ENCODE results near the gene C5orf15. TPM values are rescaled to one million over a fixed set of nuclear protein-coding genes. Genes with fewer than 3 reads are reported as not detected.

Gene C5orf15
- polyA plus RNA-seq, 1 donor from 2014 or later, result 72.3 TPM

GRCh38 chr5:133962131-133962530 lies 6.3 kb downstream of the C5orf15 start:
- TF ChIP-seq RAD21 (conservative IDR thresholded peaks at IDR 0.05) (no peak), EP300 (conservative IDR thresholded peaks at IDR 0.05; ENCODE audit: poor library complexity, severe bottlenecking) (no peak), EZH2 (IDR thresholded peaks at IDR 0.05; ENCODE audit: borderline replicate concordance, insufficient read depth, low read length, poor library complexity, severe bottlenecking) (no peak), MXI1 (conservative IDR thresholded peaks at IDR 0.05; ENCODE audit: poor library complexity, severe bottlenecking) (no peak)
- TF ChIP-seq, protein P1, sequence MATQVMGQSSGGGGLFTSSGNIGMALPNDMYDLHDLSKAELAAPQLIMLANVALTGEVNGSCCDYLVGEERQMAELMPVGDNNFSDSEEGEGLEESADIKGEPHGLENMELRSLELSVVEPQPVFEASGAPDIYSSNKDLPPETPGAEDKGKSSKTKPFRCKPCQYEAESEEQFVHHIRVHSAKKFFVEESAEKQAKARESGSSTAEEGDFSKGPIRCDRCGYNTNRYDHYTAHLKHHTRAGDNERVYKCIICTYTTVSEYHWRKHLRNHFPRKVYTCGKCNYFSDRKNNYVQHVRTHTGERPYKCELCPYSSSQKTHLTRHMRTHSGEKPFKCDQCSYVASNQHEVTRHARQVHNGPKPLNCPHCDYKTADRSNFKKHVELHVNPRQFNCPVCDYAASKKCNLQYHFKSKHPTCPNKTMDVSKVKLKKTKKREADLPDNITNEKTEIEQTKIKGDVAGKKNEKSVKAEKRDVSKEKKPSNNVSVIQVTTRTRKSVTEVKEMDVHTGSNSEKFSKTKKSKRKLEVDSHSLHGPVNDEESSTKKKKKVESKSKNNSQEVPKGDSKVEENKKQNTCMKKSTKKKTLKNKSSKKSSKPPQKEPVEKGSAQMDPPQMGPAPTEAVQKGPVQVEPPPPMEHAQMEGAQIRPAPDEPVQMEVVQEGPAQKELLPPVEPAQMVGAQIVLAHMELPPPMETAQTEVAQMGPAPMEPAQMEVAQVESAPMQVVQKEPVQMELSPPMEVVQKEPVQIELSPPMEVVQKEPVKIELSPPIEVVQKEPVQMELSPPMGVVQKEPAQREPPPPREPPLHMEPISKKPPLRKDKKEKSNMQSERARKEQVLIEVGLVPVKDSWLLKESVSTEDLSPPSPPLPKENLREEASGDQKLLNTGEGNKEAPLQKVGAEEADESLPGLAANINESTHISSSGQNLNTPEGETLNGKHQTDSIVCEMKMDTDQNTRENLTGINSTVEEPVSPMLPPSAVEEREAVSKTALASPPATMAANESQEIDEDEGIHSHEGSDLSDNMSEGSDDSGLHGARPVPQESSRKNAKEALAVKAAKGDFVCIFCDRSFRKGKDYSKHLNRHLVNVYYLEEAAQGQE (IDR thresholded peaks at IDR 0.05; ENCODE audit: borderline replicate concordance), result no peak
- H3K4me3 ChIP-seq (ENCODE audit: low read length), result no peak overlapping the region
- no peaks in the 10 kb centered on the region for H3K9me2 ChIP-seq (ENCODE audit: insufficient read depth, low read length)
- H3K79me2 ChIP-seq (replicated peaks; ENCODE audit: insufficient read depth, low read length), result peaks cover 52% of the 10 kb centered on the region
- no peaks in the 10 kb centered on the region for H3K36me3 ChIP-seq (ENCODE audit: insufficient read depth, low read length)
- H3K9me3 ChIP-seq (ENCODE audit: low read length), result no peaks in the 10 kb centered on the region
- H3K4me2 ChIP-seq (ENCODE audit: low read length), result no peak overlapping the region
- H3K27me3 ChIP-seq (ENCODE audit: insufficient read depth, low read depth, low read length), result no peaks in the 10 kb centered on the region
- no peaks in the 10 kb centered on the region for H3F3A ChIP-seq (ENCODE audit: insufficient read depth, low read length, poor library complexity, severe bottlenecking)
- no peak overlapping the region for H2AFZ ChIP-seq (ENCODE audit: low read depth, low read length)
- no peak overlapping the region for H3K27ac ChIP-seq (ENCODE audit: low read length)
- H4K20me1 ChIP-seq (ENCODE audit: insufficient read depth), result no peaks in the 10 kb centered on the region
- no peak overlapping the region for H3K9ac ChIP-seq (ENCODE audit: low read length)

DNA sequence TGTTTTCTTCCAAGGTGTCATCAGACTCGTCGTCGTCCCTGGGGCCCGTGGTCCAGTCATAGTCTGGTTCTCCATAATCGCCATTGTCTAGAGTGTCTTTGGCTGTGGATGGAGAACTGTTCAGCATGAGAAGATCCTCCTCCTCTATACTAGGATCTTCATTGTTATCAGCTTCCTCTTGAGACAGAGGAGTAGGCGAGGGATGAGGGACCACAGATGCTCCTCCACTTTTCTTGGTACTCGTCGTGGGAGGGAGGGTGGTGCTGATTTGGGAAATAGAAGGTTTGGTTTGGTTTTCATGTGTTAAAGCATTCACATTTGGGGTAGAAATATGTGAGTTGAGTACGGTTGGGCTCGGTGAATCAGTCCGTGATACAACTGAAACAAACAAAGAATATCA lies 8.8 kb downstream of the C5orf15 start:
- no peak overlapping the region for H3K27ac ChIP-seq (ENCODE audit: low read length)
- no peaks in the 10 kb centered on the region for H3K9me2 ChIP-seq (ENCODE audit: insufficient read depth, low read length)
- no peaks in the 10 kb centered on the region for H4K20me1 ChIP-seq (ENCODE audit: insufficient read depth)
- no peaks in the 10 kb centered on the region for H3F3A ChIP-seq (ENCODE audit: insufficient read depth, low read length, poor library complexity, severe bottlenecking)
- no peaks in the 10 kb centered on the region for H3K9me3 ChIP-seq (ENCODE audit: low read length)
- no peaks in the 10 kb centered on the region for H3K27me3 ChIP-seq (ENCODE audit: insufficient read depth, low read depth, low read length)
- no peaks in the 10 kb centered on the region for H3K36me3 ChIP-seq (ENCODE audit: insufficient read depth, low read length)
- TF ChIP-seq, protein P1 (IDR thresholded peaks at IDR 0.05; ENCODE audit: borderline replicate concordance), result no peak
- TF ChIP-seq EZH2 (IDR thresholded peaks at IDR 0.05; ENCODE audit: borderline replicate concordance, insufficient read depth, low read length, poor library complexity, severe bottlenecking) (no peak), RAD21 (conservative IDR thresholded peaks at IDR 0.05) (no peak), TAF1 (IDR thresholded peaks at IDR 0.05; ENCODE audit: low read depth) (no peak), POLR2AphosphoS5 (IDR thresholded peaks at IDR 0.05) (no peak), SMC3 (conservative IDR thresholded peaks at IDR 0.05; ENCODE audit: poor library complexity) (no peak), MXI1 (conservative IDR thresholded peaks at IDR 0.05; ENCODE audit: poor library complexity, severe bottlenecking) (no peak), EP300 (conservative IDR thresholded peaks at IDR 0.05; ENCODE audit: poor library complexity, severe bottlenecking) (no peak), CTCF (IDR thresholded peaks at IDR 0.05; ENCODE audit: poor library complexity, severe bottlenecking) (no peak)
- H2AFZ ChIP-seq (ENCODE audit: low read depth, low read length), result no peak overlapping the region
- no peak overlapping the region for H3K4me3 ChIP-seq (ENCODE audit: low read length)
- H3K79me2 ChIP-seq (replicated peaks; ENCODE audit: insufficient read depth, low read length), result peaks cover 28% of the 10 kb centered on the region
- no peak overlapping the region for H3K4me2 ChIP-seq (ENCODE audit: low read length)
- H3K9ac ChIP-seq (ENCODE audit: low read length), result no peak overlapping the region
